Gastrocnemius medialis (tissue), 4 donors: ENCODE measurements around the gene ZACN. TPM values are rescaled to one million over a fixed set of nuclear protein-coding genes. Genes with fewer than 3 reads are reported as not detected.

Experiments
- ATAC-seq, 2 donors: fragments of 150-250 bp; one replicate each; pipeline ENCODE4 v1.9.1; 2016
- DNase-seq, 2 donors: peaks; one replicate each; pipeline ENCODE4 v3.0.0-alpha.2; 2019
- H3K27ac ChIP-seq, 4 donors: fragments of 200-600 bp; sonication (generic); 1 replicate in 1 of 4; 2 replicates in 3 of 4; pipeline ENCODE4 v1.5.1; 2016 to 2018; ENCODE audit warnings: mild to moderate bottlenecking in 2 of 4, moderate library complexity in 1 of 4
- H3K27me3 ChIP-seq, 3 donors: fragments of 200-600 bp; sonication (generic) in 2 of 3; 1 replicate in 1 of 3; 2 replicates in 2 of 3; pipeline versions ENCODE4 v1.5.1 to v1.6.0; 2016 to 2019; ENCODE audit warnings: mild to moderate bottlenecking in 1 of 3, moderate library complexity in 1 of 3
- H3K36me3 ChIP-seq, 2 donors: fragments of 200-600 bp; sonication (generic) in 1 of 2; one replicate each; pipeline ENCODE4 v1.5.1; 2017 to 2018
- H3K4me1 ChIP-seq, 2 donors: fragments of 200-600 bp; sonication (generic) in 1 of 2; one replicate each; pipeline ENCODE4 v1.5.1; 2016 to 2017; ENCODE audit warnings: mild to moderate bottlenecking in 2 of 2
- H3K4me3 ChIP-seq, 4 donors: fragments of 200-600 bp; sonication (generic) in 3 of 4; 1 replicate in 1 of 4; 2 replicates in 3 of 4; pipeline ENCODE4 v1.5.1; 2016 to 2019; ENCODE audit warnings: mild to moderate bottlenecking in 2 of 4
- H3K9me3 ChIP-seq, 3 donors: fragments of 200-600 bp; sonication (generic) in 2 of 3; 1 replicate in 1 of 3; 2 replicates in 2 of 3; pipeline ENCODE4 v1.5.1; 2016 to 2019
- CTCF ChIP-seq, 5 experiments: fragments of 450-650 bp in 3 of 5; fragments of 200-600 bp in 2 of 5; sonication (generic) in 2 of 5; IDR thresholded peaks in 4 of 5; conservative IDR thresholded peaks in 1 of 5; 1 replicate in 4 of 5; 2 replicates in 1 of 5; pipeline ENCODE4 v1.5.1; 2016 to 2019; ENCODE audit warnings: antibody characterized with exemption in 5 of 5, mild to moderate bottlenecking in 3 of 5, moderate library complexity in 3 of 5
- POLR2A ChIP-seq, 2 donors: fragments of 450-650 bp; IDR thresholded peaks; one replicate each; pipeline ENCODE4 v1.6.1; 2017; ENCODE audit warnings: antibody characterized with exemption in 2 of 2, mild to moderate bottlenecking in 2 of 2, moderate library complexity in 2 of 2
- in situ Hi-C, 4 donors: fragments of 200-750 bp; cut with MboI; loops; one replicate each; pipeline versions ENCODE4 v1.15.0 to v1.8.0; 2017; ENCODE audit warnings: low sequenced_read_pairs in 4 of 4
- intact Hi-C: fragments of 100-400 bp; cut with DNase I; formaldehyde crosslinking; loops from one replicate; pipeline ENCODE4 v1.15.1; 2023; ENCODE audit warnings: low total_unique reads
- total RNA-seq, 4 donors: library from RNA; depleted of rRNA; stranded (reverse); fragments of >200 nt; gene quantifications; one replicate each; pipeline versions ENCODE4 v1.1.0 to v1.2.3, GENCODE V29; 2016

Gene ZACN
- not detected for total RNA-seq

- no peak within 1 kb of the TSS for H3K4me3 ChIP-seq
- H3K27me3 ChIP-seq, result peaks cover 53 to 57% (median 54%) of the 10 kb centered on the region in 3 donors
- in situ Hi-C loops (no loop called here), intact Hi-C loops (no loop called here)
- no peak for DNase-seq
- no peak within 1 kb of the TSS for H3K27ac ChIP-seq
- H3K9me3 ChIP-seq, result no peaks in the 10 kb centered on the region
- peaks cover 0 to 11% of the 10 kb centered on the region in 2 donors for H3K36me3 ChIP-seq
- peaks cover 16 to 21% of the 10 kb centered on the region in 2 donors for H3K4me1 ChIP-seq
- no peak for TF ChIP-seq POLR2A (IDR thresholded peaks at IDR 0.05)
- no peak for TF ChIP-seq CTCF (IDR thresholded peaks at IDR 0.05 in 4 of 5, conservative IDR thresholded peaks at IDR 0.05 in 1 of 5)
- no peak for ATAC-seq
Measured at GRCh38 chr17:76078860-76079534, at the start of gene ZACN. ZACN (plus strand) TSS chr17:76079182; CDS start chr17:76079265, 83 bp downstream.

- DNase-seq, result no peak
- in situ Hi-C loops, result no loop called here
- TF ChIP-seq CTCF (IDR thresholded peaks at IDR 0.05 in 4 of 5, conservative IDR thresholded peaks at IDR 0.05 in 1 of 5), result no peak
- no peak for TF ChIP-seq POLR2A (IDR thresholded peaks at IDR 0.05)
Measured at GRCh38 chr17:76032073-76032779, 46.8 kb upstream of the ZACN start.

GRCh38 chr17:76032780-76033108, 46.2 kb upstream of the ZACN start:
- Histone ChIP-seq H3K36me3 (peaks cover 0 to under 1% of the 10 kb centered on the region in 2 donors), H3K27me3 (no peaks in the 10 kb centered on the region), H3K4me3 (no peak overlapping the region), H3K27ac (no peak overlapping the region), H3K9me3 (no peaks in the 10 kb centered on the region), H3K4me1 (no peaks in the 10 kb centered on the region)
- TF ChIP-seq CTCF (IDR thresholded peaks at IDR 0.05 in 4 of 5, conservative IDR thresholded peaks at IDR 0.05 in 1 of 5) (no peak), POLR2A (IDR thresholded peaks at IDR 0.05) (no peak)
- in situ Hi-C loops, result no loop called here
- intact Hi-C loops, result no loop called here
- ATAC-seq (no peak), DNase-seq (no peak)

More at GRCh38 chr17:76032073-76032779, 46.8 kb upstream of the ZACN start:
- no peaks in the 10 kb centered on the region for H3K4me1 ChIP-seq
- no peak overlapping the region for H3K4me3 ChIP-seq
- H3K9me3 ChIP-seq, result no peaks in the 10 kb centered on the region
- H3K27me3 ChIP-seq, result no peaks in the 10 kb centered on the region
- intact Hi-C loops, result no loop called here
- H3K27ac ChIP-seq, result no peak overlapping the region
- no peaks in the 10 kb centered on the region for H3K36me3 ChIP-seq
- no peak for ATAC-seq

- ATAC-seq (no peak), DNase-seq (no peak)
- Histone ChIP-seq H3K4me3 (no peak overlapping the region), H3K4me1 (no peaks in the 10 kb centered on the region), H3K27ac (no peak overlapping the region), H3K9me3 (no peaks in the 10 kb centered on the region), H3K36me3 (peaks cover 0 to 5% of the 10 kb centered on the region in 2 donors), H3K27me3 (no peaks in the 10 kb centered on the region)
- in situ Hi-C loops, result no loop called here
- no peak for TF ChIP-seq CTCF (IDR thresholded peaks at IDR 0.05 in 4 of 5, conservative IDR thresholded peaks at IDR 0.05 in 1 of 5)
- TF ChIP-seq POLR2A (IDR thresholded peaks at IDR 0.05), result no peak
- intact Hi-C loops, result no loop called here
Measured at GRCh38 chr17:76033139-76033538, 45.8 kb upstream of the ZACN start.
